K562 (cell line): ENCODE results near the gene ABLIM2. TPM values are rescaled to one million over a fixed set of nuclear protein-coding genes. Genes with fewer than 3 reads are reported as not detected.

Source experiments
- ETV6 ChIP-seq, 3 experiments: fragments of 150-350 bp in 1 of 3; sonication (generic) in 1 of 3; formaldehyde crosslinking in 1 of 3; IDR thresholded peaks; 2 replicates each; pipeline versions ENCODE4 v1.6.1 to v1.8.0; 2014 to 2022; ENCODE audit warnings: borderline replicate concordance in 2 of 3, low read depth in 2 of 3, antibody characterized with exemption in 1 of 3, low read length in 1 of 3, mild to moderate bottlenecking in 1 of 3, missing genetic modification reagents in 1 of 3
- PCBP2 ChIP-seq: fragments of 200-400 bp; formaldehyde crosslinking; IDR thresholded peaks from 2 replicates; pipeline ENCODE4 v1.6.1; 2018; ENCODE audit warnings: low read length, low read depth, mild to moderate bottlenecking, moderate library complexity; ENCODE audit not compliant: poor library complexity, severe bottlenecking
- POLR2A ChIP-seq: fragments of 450-650 bp; conservative IDR thresholded peaks from 2 replicates; pipeline ENCODE4 v1.6.1; 2016
- TCF3 ChIP-seq: sonication (generic); formaldehyde crosslinking; IDR thresholded peaks from 2 replicates; pipeline ENCODE4 v1.4.0; 2020; ENCODE audit warnings: mild to moderate bottlenecking, missing genetic modification reagents
- XRCC4 ChIP-seq: IDR thresholded peaks from one replicate; pipeline ENCODE4 v1.6.1; 2011; ENCODE audit not compliant: insufficient read depth, insufficient read length; ENCODE audit errors: extremely low read depth
- polyA plus RNA-seq, 8 experiments: library from polyadenylated mRNA; depleted of rRNA in 4 of 8; stranded (reverse) in 5 of 8; unstranded in 3 of 8; fragments of >200 nt; fragmentation: Nextera tagmentation in 2 of 8; fragmentation: Illumina TruSeq in 1 of 8; extraction: Ambion mirVana in 2 of 8; extraction: Trizol in 1 of 8; gene quantifications; 2 replicates each; pipeline versions ENCODE4 v1.2.1 to v1.2.3, GENCODE V29; 2011 to 2014; ENCODE audit warnings: inconsistent platforms in 1 of 8, missing spikeins in 1 of 8
- total RNA-seq, 7 experiments: library from RNA; depleted of rRNA in 6 of 7; stranded (reverse); fragments of >200 nt in 6 of 7; fragmentation: Illumina TruSeq in 2 of 7; extraction: Trizol in 2 of 7; gene quantifications; 2 replicates each; pipeline versions ENCODE4 v1.2.1 to v1.2.3, GENCODE V29; 2011 to 2021; ENCODE audit warnings: low replicate concordance in 1 of 7
- TF ChIP-seq, protein P1 (sequence below), 2 experiments: fragments of 450-650 bp; IDR thresholded peaks; 2 replicates each; pipeline ENCODE4 v1.6.1; 2018; ENCODE audit warnings: mild to moderate bottlenecking in 2 of 2, low read depth in 1 of 2; ENCODE audit not compliant: partially characterized antibody in 2 of 2
- TF ChIP-seq, protein P2 (sequence below): fragments of 250-450 bp; sonication (Bioruptor Pico); IDR thresholded peaks from 2 replicates; pipeline ENCODE4 v1.5.1; 2021; ENCODE audit warnings: mild to moderate bottlenecking
- TF ChIP-seq, protein P3 (sequence below): fragments of 250-450 bp; sonication (Bioruptor Pico); IDR thresholded peaks from 2 replicates; pipeline ENCODE4 v1.8.0; 2022; ENCODE audit warnings: inconsistent platforms

ABLIM2 gene
- total and polyA plus RNA-seq, 9 of the 15 experiments (the other 6 are each of a cell fraction or from before 2014, with no cell fraction given): not detected

DNA sequence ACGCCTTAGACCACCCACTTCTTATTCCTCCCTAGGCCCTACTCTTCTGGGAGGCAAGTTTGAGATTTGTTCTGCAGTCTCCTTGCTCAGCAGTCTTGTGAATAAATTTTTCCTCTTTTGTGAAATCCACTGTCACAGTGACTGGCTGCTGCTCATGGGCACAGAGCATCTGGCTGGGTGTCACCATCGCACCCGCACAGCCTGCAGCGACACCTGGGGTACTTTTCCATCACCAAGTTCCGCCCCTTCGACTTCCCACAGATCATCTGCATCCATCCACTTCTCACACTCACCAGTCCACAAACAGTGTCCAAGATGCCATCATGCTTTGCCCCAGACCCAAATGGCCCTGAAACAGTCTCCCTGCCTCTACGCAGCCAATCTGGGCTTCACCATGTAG is 182.6 kb downstream of the ABLIM2 start (continued):
- TF ChIP-seq ETV6 (IDR thresholded peaks at IDR 0.05; ENCODE audit: borderline replicate concordance in 1 of 2, low read depth in 2 of 2, low read length in 1 of 2) (no peak), ETV6 (CRISPR knock-in tag; IDR thresholded peaks at IDR 0.05; ENCODE audit: borderline replicate concordance) (no peak), POLR2A (no peak), XRCC4 (no peak), PCBP2 (no peak), TCF3 (no peak)
- TF ChIP-seq, protein P1, sequence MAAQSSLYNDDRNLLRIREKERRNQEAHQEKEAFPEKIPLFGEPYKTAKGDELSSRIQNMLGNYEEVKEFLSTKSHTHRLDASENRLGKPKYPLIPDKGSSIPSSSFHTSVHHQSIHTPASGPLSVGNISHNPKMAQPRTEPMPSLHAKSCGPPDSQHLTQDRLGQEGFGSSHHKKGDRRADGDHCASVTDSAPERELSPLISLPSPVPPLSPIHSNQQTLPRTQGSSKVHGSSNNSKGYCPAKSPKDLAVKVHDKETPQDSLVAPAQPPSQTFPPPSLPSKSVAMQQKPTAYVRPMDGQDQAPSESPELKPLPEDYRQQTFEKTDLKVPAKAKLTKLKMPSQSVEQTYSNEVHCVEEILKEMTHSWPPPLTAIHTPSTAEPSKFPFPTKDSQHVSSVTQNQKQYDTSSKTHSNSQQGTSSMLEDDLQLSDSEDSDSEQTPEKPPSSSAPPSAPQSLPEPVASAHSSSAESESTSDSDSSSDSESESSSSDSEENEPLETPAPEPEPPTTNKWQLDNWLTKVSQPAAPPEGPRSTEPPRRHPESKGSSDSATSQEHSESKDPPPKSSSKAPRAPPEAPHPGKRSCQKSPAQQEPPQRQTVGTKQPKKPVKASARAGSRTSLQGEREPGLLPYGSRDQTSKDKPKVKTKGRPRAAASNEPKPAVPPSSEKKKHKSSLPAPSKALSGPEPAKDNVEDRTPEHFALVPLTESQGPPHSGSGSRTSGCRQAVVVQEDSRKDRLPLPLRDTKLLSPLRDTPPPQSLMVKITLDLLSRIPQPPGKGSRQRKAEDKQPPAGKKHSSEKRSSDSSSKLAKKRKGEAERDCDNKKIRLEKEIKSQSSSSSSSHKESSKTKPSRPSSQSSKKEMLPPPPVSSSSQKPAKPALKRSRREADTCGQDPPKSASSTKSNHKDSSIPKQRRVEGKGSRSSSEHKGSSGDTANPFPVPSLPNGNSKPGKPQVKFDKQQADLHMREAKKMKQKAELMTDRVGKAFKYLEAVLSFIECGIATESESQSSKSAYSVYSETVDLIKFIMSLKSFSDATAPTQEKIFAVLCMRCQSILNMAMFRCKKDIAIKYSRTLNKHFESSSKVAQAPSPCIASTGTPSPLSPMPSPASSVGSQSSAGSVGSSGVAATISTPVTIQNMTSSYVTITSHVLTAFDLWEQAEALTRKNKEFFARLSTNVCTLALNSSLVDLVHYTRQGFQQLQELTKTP (IDR thresholded peaks at IDR 0.05; ENCODE audit: low read depth in 1 of 2, partially characterized antibody in 2 of 2): no peak
- TF ChIP-seq, protein P2, sequence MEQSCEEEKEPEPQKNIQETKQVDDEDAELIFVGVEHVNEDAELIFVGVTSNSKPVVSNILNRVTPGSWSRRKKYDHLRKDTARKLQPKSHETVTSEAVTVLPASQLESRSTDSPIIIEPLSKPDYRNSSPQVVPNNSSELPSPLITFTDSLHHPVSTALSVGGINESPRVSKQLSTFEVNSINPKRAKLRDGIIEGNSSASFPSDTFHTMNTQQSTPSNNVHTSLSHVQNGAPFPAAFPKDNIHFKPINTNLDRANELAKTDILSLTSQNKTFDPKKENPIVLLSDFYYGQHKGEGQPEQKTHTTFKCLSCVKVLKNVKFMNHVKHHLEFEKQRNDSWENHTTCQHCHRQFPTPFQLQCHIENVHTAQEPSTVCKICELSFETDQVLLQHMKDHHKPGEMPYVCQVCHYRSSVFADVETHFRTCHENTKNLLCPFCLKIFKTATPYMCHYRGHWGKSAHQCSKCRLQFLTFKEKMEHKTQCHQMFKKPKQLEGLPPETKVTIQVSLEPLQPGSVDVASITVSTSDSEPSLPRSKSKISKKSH: no peak
- TF ChIP-seq, protein P3, sequence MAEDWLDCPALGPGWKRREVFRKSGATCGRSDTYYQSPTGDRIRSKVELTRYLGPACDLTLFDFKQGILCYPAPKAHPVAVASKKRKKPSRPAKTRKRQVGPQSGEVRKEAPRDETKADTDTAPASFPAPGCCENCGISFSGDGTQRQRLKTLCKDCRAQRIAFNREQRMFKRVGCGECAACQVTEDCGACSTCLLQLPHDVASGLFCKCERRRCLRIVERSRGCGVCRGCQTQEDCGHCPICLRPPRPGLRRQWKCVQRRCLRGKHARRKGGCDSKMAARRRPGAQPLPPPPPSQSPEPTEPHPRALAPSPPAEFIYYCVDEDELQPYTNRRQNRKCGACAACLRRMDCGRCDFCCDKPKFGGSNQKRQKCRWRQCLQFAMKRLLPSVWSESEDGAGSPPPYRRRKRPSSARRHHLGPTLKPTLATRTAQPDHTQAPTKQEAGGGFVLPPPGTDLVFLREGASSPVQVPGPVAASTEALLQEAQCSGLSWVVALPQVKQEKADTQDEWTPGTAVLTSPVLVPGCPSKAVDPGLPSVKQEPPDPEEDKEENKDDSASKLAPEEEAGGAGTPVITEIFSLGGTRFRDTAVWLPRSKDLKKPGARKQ (CRISPR knock-in tag): no peak
- TF ChIP-seq, all 486 proteins: peak for 0
